ENCODE data around the gene RGS9. TPM values are rescaled to one million over a fixed set of nuclear protein-coding genes. Genes with fewer than 3 reads are reported as not detected.

RGS9 gene
- total and polyA plus RNA-seq, 2 experiments from 2014 or later = 12.8 to 29.6 TPM

DNA sequence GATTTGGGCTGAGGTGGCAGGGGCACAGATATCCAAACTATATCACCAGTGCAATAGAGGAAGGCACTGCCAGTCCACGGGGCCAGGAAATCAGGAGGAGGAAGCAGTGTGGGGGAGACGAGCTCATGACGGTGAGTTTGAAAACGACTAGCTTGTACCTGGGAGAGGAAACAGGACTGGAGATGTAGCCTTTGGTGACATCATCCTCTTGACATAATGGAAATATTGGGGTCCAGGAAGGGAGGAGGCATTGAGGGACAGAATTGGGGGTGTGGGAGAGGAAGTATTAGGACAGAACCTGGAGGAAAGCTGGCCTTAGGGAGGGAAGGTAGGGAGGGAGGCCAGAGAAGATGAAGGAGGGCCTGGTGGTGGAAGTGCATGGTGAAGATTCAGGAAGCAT lies 109.1 kb downstream of the RGS9 start:
- Histone ChIP-seq H4K20me1 (replicated peaks; ENCODE audit: insufficient read depth) (no peaks in the 10 kb centered on the region), H3K27ac (ENCODE audit: low read depth) (no peak overlapping the region), H3K36me3 (ENCODE audit: insufficient read depth) (no peaks in the 10 kb centered on the region), H3K4me1 (ENCODE audit: insufficient read depth) (peaks cover 5% of the 10 kb centered on the region), H3K4me3 (no peak overlapping the region), H3K27me3 (ENCODE audit: insufficient read depth) (no peaks in the 10 kb centered on the region), H2AFZ (no peak overlapping the region), H3K9me2 (ENCODE audit: insufficient read depth) (no peaks in the 10 kb centered on the region), H3K4me2 (no peak overlapping the region), H3K79me2 (replicated peaks; ENCODE audit: insufficient read depth) (no peaks in the 10 kb centered on the region), H3F3A (replicated peaks; ENCODE audit: low read depth) (no peaks in the 10 kb centered on the region)
- TF ChIP-seq POLR2AphosphoS5 (IDR thresholded peaks at IDR 0.05; ENCODE audit: low read depth) = no peak
- no peak for TF ChIP-seq STAT1 (IDR thresholded peaks at IDR 0.05; ENCODE audit: unreplicated experiment)
- no peak for TF ChIP-seq NANOG (IDR thresholded peaks at IDR 0.05; ENCODE audit: borderline replicate concordance)
- ATAC-seq (no peak), DNase-seq (ENCODE audit: low spot score) (no peak)
- Mint-ChIP-seq H3K27ac (no peak overlapping the region), H3K4me3 (no peak overlapping the region), H3K9me3 (no peaks in the 10 kb centered on the region), H3K27me3 (ENCODE audit: insufficient read depth, low read depth, poor library complexity) (peaks cover 5% of the 10 kb centered on the region), H3K4me1 (peaks cover 9% of the 10 kb centered on the region), H3K36me3 (ENCODE audit: low read depth) (no peaks in the 10 kb centered on the region)

DNA sequence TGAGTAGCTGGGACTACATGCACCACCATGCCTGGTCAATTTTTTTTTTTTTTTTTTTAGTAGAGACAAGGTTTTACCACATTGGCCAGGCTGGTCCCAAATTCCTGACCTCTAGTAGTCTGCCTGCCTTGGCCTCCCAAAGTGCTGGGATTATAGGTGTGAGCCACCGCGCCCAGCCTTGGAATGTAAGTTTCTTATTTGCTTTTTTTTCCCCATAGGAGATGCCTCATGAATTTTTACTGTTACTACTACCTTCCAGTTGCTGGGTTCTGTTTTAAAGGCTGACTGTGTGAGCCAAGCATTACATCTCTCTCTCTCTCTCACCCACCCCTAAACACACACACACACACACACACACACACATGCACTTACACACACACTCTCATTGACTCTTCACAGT lies 112.6 kb downstream of the RGS9 start:
- TF ChIP-seq JUNB (IDR thresholded peaks at IDR 0.05; ENCODE audit: unreplicated experiment) (no peak), CREB1 (CRISPR knock-in tag; IDR thresholded peaks at IDR 0.05; ENCODE audit: low read depth) (no peak), STAT1 (IDR thresholded peaks at IDR 0.05; ENCODE audit: unreplicated experiment) (no peak), ZNF114 (CRISPR knock-in tag; IDR thresholded peaks at IDR 0.05) (no peak)
- TF ChIP-seq, protein P1, sequence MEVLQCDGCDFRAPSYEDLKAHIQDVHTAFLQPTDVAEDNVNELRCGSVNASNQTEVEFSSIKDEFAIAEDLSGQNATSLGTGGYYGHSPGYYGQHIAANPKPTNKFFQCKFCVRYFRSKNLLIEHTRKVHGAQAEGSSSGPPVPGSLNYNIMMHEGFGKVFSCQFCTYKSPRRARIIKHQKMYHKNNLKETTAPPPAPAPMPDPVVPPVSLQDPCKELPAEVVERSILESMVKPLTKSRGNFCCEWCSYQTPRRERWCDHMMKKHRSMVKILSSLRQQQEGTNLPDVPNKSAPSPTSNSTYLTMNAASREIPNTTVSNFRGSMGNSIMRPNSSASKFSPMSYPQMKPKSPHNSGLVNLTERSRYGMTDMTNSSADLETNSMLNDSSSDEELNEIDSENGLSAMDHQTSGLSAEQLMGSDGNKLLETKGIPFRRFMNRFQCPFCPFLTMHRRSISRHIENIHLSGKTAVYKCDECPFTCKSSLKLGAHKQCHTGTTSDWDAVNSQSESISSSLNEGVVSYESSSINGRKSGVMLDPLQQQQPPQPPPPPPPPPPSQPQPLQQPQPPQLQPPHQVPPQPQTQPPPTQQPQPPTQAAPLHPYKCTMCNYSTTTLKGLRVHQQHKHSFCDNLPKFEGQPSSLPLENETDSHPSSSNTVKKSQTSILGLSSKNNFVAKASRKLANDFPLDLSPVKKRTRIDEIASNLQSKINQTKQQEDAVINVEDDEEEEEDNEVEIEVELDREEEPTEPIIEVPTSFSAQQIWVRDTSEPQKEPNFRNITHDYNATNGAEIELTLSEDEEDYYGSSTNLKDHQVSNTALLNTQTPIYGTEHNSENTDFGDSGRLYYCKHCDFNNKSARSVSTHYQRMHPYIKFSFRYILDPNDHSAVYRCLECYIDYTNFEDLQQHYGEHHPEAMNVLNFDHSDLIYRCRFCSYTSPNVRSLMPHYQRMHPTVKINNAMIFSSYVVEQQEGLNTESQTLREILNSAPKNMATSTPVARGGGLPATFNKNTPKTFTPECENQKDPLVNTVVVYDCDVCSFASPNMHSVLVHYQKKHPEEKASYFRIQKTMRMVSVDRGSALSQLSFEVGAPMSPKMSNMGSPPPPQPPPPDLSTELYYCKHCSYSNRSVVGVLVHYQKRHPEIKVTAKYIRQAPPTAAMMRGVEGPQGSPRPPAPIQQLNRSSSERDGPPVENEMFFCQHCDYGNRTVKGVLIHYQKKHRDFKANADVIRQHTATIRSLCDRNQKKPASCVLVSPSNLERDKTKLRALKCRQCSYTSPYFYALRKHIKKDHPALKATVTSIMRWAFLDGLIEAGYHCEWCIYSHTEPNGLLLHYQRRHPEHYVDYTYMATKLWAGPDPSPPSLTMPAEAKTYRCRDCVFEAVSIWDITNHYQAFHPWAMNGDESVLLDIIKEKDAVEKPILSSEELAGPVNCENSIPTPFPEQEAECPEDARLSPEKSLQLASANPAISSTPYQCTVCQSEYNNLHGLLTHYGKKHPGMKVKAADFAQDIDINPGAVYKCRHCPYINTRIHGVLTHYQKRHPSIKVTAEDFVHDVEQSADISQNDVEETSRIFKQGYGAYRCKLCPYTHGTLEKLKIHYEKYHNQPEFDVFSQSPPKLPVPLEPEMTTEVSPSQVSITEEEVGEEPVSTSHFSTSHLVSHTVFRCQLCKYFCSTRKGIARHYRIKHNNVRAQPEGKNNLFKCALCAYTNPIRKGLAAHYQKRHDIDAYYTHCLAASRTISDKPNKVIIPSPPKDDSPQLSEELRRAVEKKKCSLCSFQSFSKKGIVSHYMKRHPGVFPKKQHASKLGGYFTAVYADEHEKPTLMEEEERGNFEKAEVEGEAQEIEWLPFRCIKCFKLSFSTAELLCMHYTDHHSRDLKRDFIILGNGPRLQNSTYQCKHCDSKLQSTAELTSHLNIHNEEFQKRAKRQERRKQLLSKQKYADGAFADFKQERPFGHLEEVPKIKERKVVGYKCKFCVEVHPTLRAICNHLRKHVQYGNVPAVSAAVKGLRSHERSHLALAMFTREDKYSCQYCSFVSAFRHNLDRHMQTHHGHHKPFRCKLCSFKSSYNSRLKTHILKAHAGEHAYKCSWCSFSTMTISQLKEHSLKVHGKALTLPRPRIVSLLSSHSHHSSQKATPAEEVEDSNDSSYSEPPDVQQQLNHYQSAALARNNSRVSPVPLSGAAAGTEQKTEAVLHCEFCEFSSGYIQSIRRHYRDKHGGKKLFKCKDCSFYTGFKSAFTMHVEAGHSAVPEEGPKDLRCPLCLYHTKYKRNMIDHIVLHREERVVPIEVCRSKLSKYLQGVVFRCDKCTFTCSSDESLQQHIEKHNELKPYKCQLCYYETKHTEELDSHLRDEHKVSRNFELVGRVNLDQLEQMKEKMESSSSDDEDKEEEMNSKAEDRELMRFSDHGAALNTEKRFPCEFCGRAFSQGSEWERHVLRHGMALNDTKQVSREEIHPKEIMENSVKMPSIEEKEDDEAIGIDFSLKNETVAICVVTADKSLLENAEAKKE (CRISPR knock-in tag; IDR thresholded peaks at IDR 0.05) = no peak
- H4K20me1 ChIP-seq (replicated peaks; ENCODE audit: insufficient read depth) = no peaks in the 10 kb centered on the region
- no peaks in the 10 kb centered on the region for H3F3A ChIP-seq (replicated peaks; ENCODE audit: low read depth)
- H3K9me2 ChIP-seq (ENCODE audit: insufficient read depth) = no peaks in the 10 kb centered on the region
- ATAC-seq (no peak), DNase-seq (ENCODE audit: low spot score) (no peak)
- Mint-ChIP-seq H3K4me1 (no peaks in the 10 kb centered on the region), H3K27ac (no peak overlapping the region), H3K36me3 (ENCODE audit: low read depth) (no peaks in the 10 kb centered on the region), H3K27me3 (ENCODE audit: insufficient read depth, low read depth, poor library complexity) (peaks cover 1% of the 10 kb centered on the region), H3K9me3 (no peaks in the 10 kb centered on the region), H3K4me3 (no peak overlapping the region)
- H3K4me1 ChIP-seq (ENCODE audit: insufficient read depth) = no peaks in the 10 kb centered on the region
- no peaks in the 10 kb centered on the region for H3K27me3 ChIP-seq (ENCODE audit: insufficient read depth)
- no peak overlapping the region for H3K4me3 ChIP-seq
- no peaks in the 10 kb centered on the region for H3K79me2 ChIP-seq (replicated peaks; ENCODE audit: insufficient read depth)
- no peak overlapping the region for H2AFZ ChIP-seq
- H3K4me2 ChIP-seq = no peak overlapping the region
- no peak overlapping the region for H3K27ac ChIP-seq (ENCODE audit: low read depth)
- H3K36me3 ChIP-seq (ENCODE audit: insufficient read depth) = no peaks in the 10 kb centered on the region
